Skeletal muscle tissue (tissue), 4 donors: Measurements from ENCODE around the gene ALDH3B1. TPM values are rescaled to one million over a fixed set of nuclear protein-coding genes. Genes with fewer than 3 reads are reported as not detected.

ENCODE experiments used
- H3K27ac ChIP-seq: one replicate; pipeline ENCODE4 v1.7.0; 2013; ENCODE audit warnings: mild to moderate bottlenecking, low read depth, low read length, inconsistent platforms
- H3K27me3 ChIP-seq, 3 donors: one replicate each; pipeline ENCODE4 v1.7.0; 2013; ENCODE audit warnings: low read length in 3 of 3; ENCODE audit not compliant: control insufficient read depth in 3 of 3, insufficient read depth in 3 of 3
- H3K36me3 ChIP-seq, 3 donors: one replicate each; pipeline ENCODE4 v1.7.0; 2013; ENCODE audit warnings: low read length in 3 of 3; ENCODE audit not compliant: control insufficient read depth in 3 of 3, insufficient read depth in 3 of 3
- H3K4me1 ChIP-seq, 3 donors: one replicate each; pipeline ENCODE4 v1.7.0; 2013; ENCODE audit warnings: low read length in 3 of 3, mild to moderate bottlenecking in 3 of 3; ENCODE audit not compliant: control insufficient read depth in 3 of 3, insufficient read depth in 3 of 3
- H3K4me3 ChIP-seq, 3 donors: one replicate each; pipeline ENCODE4 v1.7.0; 2013; ENCODE audit warnings: low read length in 3 of 3
- H3K9ac ChIP-seq, 3 donors: one replicate each; pipeline ENCODE4 v1.7.0; 2013; ENCODE audit warnings: low read length in 3 of 3, mild to moderate bottlenecking in 3 of 3, moderate library complexity in 2 of 3, low read depth in 1 of 3
- H3K9me3 ChIP-seq, 3 donors: one replicate each; pipeline ENCODE4 v1.7.0; 2013; ENCODE audit warnings: low read length in 3 of 3; ENCODE audit not compliant: control insufficient read depth in 3 of 3
- total RNA-seq: library from RNA; depleted of rRNA; stranded (reverse); fragments of >200 nt; gene quantifications from one replicate; pipeline ENCODE4 v1.2.3, GENCODE V29; 2014
- donor health status: Osteomylitis.

Gene ALDH3B1
- total RNA-seq, 1 donor from 2014 or later, result 2.6 TPM

- Histone ChIP-seq H3K36me3 (no peaks in the 10 kb centered on the region), H3K9me3 (no peaks in the 10 kb centered on the region), H3K4me1 (peaks cover 6 to 37% (median 18%) of the 10 kb centered on the region in 3 donors), H3K27ac (no peak overlapping the region), H3K4me3 (no peak overlapping the region), H3K9ac (no peak overlapping the region), H3K27me3 (peaks cover 0 to 1% (median 0%) of the 10 kb centered on the region in 3 donors)
Observed at GRCh38 chr11:68013611-68014156, 3.6 kb downstream of the ALDH3B1 start.

- Histone ChIP-seq H3K27me3 (peaks cover 0 to 4% (median 3%) of the 10 kb centered on the region in 3 donors), H3K36me3 (no peaks in the 10 kb centered on the region), H3K4me1 (peaks cover 6 to 37% (median 18%) of the 10 kb centered on the region in 3 donors), H3K27ac (no peak overlapping the region), H3K9me3 (no peaks in the 10 kb centered on the region), H3K9ac (no peak overlapping the region), H3K4me3 (no peak overlapping the region)
Observed at GRCh38 chr11:68014157-68014946, 4.2 kb downstream of the ALDH3B1 start.

- Histone ChIP-seq H3K9ac (no peak overlapping the region), H3K36me3 (no peaks in the 10 kb centered on the region), H3K9me3 (no peaks in the 10 kb centered on the region), H3K27me3 (peaks cover 0 to 11% (median 5%) of the 10 kb centered on the region in 3 donors), H3K4me3 (no peak overlapping the region), H3K27ac (no peak overlapping the region), H3K4me1 (peaks cover 3 to 32% (median 16%) of the 10 kb centered on the region in 3 donors)
Observed at GRCh38 chr11:68014947-68015447, 4.9 kb downstream of the ALDH3B1 start.

GRCh38 chr11:68015467-68015866 lies 5.3 kb downstream of the ALDH3B1 start:
- H3K36me3 ChIP-seq, result no peaks in the 10 kb centered on the region
- no peak overlapping the region for H3K4me3 ChIP-seq
- H3K27ac ChIP-seq, result no peak overlapping the region

GRCh38 chr11:68016161-68016903 lies 6.2 kb downstream of the ALDH3B1 start:
- H3K27me3 ChIP-seq, result peaks cover 0 to 11% (median 8%) of the 10 kb centered on the region in 3 donors
- no peaks in the 10 kb centered on the region for H3K36me3 ChIP-seq
- no peaks in the 10 kb centered on the region for H3K9me3 ChIP-seq
- no peak overlapping the region for H3K27ac ChIP-seq
- H3K4me1 ChIP-seq, result peaks cover 0 to 21% (median 5%) of the 10 kb centered on the region in 3 donors
- H3K4me3 ChIP-seq, result no peak overlapping the region
- no peak overlapping the region for H3K9ac ChIP-seq

More at GRCh38 chr11:68015467-68015866, 5.3 kb downstream of the ALDH3B1 start:
- H3K4me1 ChIP-seq, result peaks cover 0 to 27% (median 11%) of the 10 kb centered on the region in 3 donors
- H3K9ac ChIP-seq, result no peak overlapping the region
- H3K27me3 ChIP-seq, result peaks cover 0 to 11% (median 8%) of the 10 kb centered on the region in 3 donors
- no peaks in the 10 kb centered on the region for H3K9me3 ChIP-seq

GRCh38 chr11:68016904-68017817 lies 7.0 kb downstream of the ALDH3B1 start:
- Histone ChIP-seq H3K9ac (no peak overlapping the region), H3K36me3 (no peaks in the 10 kb centered on the region), H3K4me3 (no peak overlapping the region), H3K27me3 (peaks cover 0 to 11% (median 8%) of the 10 kb centered on the region in 3 donors), H3K4me1 (peaks cover 0 to 16% (median 0%) of the 10 kb centered on the region in 3 donors), H3K27ac (no peak overlapping the region), H3K9me3 (no peaks in the 10 kb centered on the region)

- H3K4me3 ChIP-seq, result no peak overlapping the region
- no peaks in the 10 kb centered on the region for H3K9me3 ChIP-seq
- H3K9ac ChIP-seq, result no peak overlapping the region
- no peak overlapping the region for H3K27ac ChIP-seq
- peaks cover 0 to 11% (median 8%) of the 10 kb centered on the region in 3 donors for H3K27me3 ChIP-seq
- no peaks in the 10 kb centered on the region for H3K36me3 ChIP-seq
- H3K4me1 ChIP-seq, result peaks cover 0 to 8% (median 0%) of the 10 kb centered on the region in 3 donors
Observed at GRCh38 chr11:68017980-68018729, 8.0 kb downstream of the ALDH3B1 start.

GRCh38 chr11:68018730-68019190 lies 8.6 kb downstream of the ALDH3B1 start:
- Histone ChIP-seq H3K27me3 (peaks cover 0 to 11% (median 8%) of the 10 kb centered on the region in 3 donors), H3K9ac (no peak overlapping the region), H3K27ac (no peak overlapping the region), H3K4me3 (no peak overlapping the region), H3K36me3 (no peaks in the 10 kb centered on the region), H3K9me3 (no peaks in the 10 kb centered on the region), H3K4me1 (peaks cover 0 to 4% (median 0%) of the 10 kb centered on the region in 3 donors)
